ENCODE measurements around the gene PPP2R5D. TPM values are rescaled to one million over a fixed set of nuclear protein-coding genes. Genes with fewer than 3 reads are reported as not detected.

Gene PPP2R5D
- total and polyA plus RNA-seq, 9 of the 15 experiments (the other 6 are each of a cell fraction or from before 2014, with no cell fraction given), result 1.3 to 96.1 (median 38.4) TPM

DNA sequence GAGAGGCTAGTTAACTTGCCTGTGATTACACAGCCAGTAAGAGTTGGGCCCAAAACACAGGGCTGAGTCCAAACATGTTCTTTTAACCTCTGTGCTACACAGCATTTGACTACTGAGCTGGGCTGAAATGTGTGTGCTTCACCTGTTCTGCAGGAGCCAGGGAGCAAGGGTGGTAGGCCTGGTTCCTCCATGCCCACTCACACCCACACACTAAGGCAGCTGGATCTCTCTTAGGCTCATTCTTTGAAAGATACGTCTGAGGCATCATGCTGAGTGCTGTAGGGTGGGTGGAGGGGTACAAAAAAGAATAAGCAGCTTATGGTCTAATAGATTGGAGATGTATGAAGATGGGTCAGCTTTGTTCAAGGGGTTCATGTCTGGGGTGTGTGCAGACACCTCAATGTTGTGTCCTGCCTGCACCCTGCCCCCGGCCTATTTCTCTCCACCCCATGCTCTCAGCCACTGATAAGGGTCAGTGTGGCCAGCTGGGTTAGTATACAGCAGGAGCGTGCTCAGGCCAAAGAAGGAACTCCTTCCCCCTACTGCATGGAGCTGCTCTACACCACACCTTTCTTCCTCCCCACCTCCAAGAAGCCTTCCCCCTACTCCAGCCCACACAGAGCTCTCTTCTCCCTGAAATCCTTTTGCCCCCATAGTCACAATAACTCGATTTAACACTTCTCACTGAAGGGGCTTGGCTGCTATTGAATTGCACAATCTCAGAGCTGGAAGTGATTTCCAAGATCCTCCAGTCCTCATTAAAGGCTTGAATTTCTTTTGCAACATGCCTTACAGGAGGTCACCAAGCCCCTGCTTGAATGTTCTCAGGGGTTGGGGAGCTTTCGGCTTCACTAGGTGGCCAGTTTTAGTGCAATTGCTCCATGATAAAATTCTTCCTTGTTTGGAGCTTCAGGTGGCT lies 3.4 kb downstream of the PPP2R5D start (continued):
- TF ChIP-seq, protein P1, sequence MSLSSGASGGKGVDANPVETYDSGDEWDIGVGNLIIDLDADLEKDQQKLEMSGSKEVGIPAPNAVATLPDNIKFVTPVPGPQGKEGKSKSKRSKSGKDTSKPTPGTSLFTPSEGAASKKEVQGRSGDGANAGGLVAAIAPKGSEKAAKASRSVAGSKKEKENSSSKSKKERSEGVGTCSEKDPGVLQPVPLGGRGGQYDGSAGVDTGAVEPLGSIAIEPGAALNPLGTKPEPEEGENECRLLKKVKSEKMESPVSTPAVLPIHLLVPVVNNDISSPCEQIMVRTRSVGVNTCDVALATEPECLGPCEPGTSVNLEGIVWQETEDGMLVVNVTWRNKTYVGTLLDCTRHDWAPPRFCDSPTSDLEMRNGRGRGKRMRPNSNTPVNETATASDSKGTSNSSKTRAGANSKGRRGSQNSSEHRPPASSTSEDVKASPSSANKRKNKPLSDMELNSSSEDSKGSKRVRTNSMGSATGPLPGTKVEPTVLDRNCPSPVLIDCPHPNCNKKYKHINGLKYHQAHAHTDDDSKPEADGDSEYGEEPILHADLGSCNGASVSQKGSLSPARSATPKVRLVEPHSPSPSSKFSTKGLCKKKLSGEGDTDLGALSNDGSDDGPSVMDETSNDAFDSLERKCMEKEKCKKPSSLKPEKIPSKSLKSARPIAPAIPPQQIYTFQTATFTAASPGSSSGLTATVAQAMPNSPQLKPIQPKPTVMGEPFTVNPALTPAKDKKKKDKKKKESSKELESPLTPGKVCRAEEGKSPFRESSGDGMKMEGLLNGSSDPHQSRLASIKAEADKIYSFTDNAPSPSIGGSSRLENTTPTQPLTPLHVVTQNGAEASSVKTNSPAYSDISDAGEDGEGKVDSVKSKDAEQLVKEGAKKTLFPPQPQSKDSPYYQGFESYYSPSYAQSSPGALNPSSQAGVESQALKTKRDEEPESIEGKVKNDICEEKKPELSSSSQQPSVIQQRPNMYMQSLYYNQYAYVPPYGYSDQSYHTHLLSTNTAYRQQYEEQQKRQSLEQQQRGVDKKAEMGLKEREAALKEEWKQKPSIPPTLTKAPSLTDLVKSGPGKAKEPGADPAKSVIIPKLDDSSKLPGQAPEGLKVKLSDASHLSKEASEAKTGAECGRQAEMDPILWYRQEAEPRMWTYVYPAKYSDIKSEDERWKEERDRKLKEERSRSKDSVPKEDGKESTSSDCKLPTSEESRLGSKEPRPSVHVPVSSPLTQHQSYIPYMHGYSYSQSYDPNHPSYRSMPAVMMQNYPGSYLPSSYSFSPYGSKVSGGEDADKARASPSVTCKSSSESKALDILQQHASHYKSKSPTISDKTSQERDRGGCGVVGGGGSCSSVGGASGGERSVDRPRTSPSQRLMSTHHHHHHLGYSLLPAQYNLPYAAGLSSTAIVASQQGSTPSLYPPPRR (CRISPR knock-in tag; IDR thresholded peaks at IDR 0.05; ENCODE audit: borderline replicate concordance), result 0 out of 2 replicates have a peak, but pooled peaks have one; percentile 27
- TF ChIP-seq, protein P2, sequence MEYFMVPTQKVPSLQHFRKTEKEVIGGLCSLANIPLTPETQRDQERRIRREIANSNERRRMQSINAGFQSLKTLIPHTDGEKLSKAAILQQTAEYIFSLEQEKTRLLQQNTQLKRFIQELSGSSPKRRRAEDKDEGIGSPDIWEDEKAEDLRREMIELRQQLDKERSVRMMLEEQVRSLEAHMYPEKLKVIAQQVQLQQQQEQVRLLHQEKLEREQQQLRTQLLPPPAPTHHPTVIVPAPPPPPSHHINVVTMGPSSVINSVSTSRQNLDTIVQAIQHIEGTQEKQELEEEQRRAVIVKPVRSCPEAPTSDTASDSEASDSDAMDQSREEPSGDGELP (CRISPR knock-in tag; IDR thresholded peaks at IDR 0.05; ENCODE audit: borderline replicate concordance), result peak; percentile 99
- TF ChIP-seq CBFA2T3 (IDR thresholded peaks at IDR 0.05) (peak; percentile 32; the same call in 1 of the 2 replicates), POLR3G (IDR thresholded peaks at IDR 0.05; ENCODE audit: extremely low read depth, insufficient read length, insufficient replicate concordance) (no peak), MAZ (CRISPR knock-in tag; conservative IDR thresholded peaks at IDR 0.05 in 1 of 2, IDR thresholded peaks at IDR 0.05 in 1 of 2) (0 out of 4 replicates have a peak, but pooled peaks of 1 of the 2 experiments have one; percentile 33), GTF2E2 (tag; IDR thresholded peaks at IDR 0.05) (no peak), TARDBP (IDR thresholded peaks at IDR 0.05) (no peak), EZH2 (IDR thresholded peaks at IDR 0.05; ENCODE audit: borderline replicate concordance, low read depth, low read length) (no peak), TEAD4 (IDR thresholded peaks at IDR 0.05; ENCODE audit: low read length) (no peak), TEAD4 (CRISPR knock-in tag; IDR thresholded peaks at IDR 0.05; ENCODE audit: borderline replicate concordance) (no peak), NFIC (IDR thresholded peaks at IDR 0.05) (no peak), EP300 (IDR thresholded peaks at IDR 0.05; ENCODE audit: low read length) (no peak), ZNF224 (CRISPR knock-in tag; IDR thresholded peaks at IDR 0.05) (no peak)
- TF ChIP-seq, protein P3, sequence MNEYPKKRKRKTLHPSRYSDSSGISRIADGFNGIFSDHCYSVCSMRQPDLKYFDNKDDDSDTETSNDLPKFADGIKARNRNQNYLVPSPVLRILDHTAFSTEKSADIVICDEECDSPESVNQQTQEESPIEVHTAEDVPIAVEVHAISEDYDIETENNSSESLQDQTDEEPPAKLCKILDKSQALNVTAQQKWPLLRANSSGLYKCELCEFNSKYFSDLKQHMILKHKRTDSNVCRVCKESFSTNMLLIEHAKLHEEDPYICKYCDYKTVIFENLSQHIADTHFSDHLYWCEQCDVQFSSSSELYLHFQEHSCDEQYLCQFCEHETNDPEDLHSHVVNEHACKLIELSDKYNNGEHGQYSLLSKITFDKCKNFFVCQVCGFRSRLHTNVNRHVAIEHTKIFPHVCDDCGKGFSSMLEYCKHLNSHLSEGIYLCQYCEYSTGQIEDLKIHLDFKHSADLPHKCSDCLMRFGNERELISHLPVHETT (CRISPR knock-in tag; conservative IDR thresholded peaks at IDR 0.05 in 1 of 2, IDR thresholded peaks at IDR 0.05 in 1 of 2), result no peak
- TF ChIP-seq, protein P4, sequence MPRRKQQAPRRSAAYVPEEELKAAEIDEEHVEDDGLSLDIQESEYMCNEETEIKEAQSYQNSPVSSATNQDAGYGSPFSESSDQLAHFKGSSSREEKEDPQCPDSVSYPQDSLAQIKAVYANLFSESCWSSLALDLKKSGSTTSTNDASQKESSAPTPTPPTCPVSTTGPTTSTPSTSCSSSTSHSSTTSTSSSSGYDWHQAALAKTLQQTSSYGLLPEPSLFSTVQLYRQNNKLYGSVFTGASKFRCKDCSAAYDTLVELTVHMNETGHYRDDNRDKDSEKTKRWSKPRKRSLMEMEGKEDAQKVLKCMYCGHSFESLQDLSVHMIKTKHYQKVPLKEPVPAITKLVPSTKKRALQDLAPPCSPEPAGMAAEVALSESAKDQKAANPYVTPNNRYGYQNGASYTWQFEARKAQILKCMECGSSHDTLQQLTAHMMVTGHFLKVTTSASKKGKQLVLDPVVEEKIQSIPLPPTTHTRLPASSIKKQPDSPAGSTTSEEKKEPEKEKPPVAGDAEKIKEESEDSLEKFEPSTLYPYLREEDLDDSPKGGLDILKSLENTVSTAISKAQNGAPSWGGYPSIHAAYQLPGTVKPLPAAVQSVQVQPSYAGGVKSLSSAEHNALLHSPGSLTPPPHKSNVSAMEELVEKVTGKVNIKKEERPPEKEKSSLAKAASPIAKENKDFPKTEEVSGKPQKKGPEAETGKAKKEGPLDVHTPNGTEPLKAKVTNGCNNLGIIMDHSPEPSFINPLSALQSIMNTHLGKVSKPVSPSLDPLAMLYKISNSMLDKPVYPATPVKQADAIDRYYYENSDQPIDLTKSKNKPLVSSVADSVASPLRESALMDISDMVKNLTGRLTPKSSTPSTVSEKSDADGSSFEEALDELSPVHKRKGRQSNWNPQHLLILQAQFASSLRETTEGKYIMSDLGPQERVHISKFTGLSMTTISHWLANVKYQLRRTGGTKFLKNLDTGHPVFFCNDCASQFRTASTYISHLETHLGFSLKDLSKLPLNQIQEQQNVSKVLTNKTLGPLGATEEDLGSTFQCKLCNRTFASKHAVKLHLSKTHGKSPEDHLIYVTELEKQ (CRISPR knock-in tag; IDR thresholded peaks at IDR 0.05), result no peak

Measured in K562 (cell line).